Osteoblast (primary cell): ENCODE data around the gene NSUN5. TPM values are rescaled to one million over a fixed set of nuclear protein-coding genes. Genes with fewer than 3 reads are reported as not detected.
"Not testable (repeated sequence)": the region's sequence is repeated elsewhere in the genome, so short reads cannot be mapped to it uniquely, and the experiment has no call there.

Experiments
- DNase-seq: peaks from one replicate; pipeline ENCODE4 v3.0.0; 2011; ENCODE audit warnings: low spot score, mixed read lengths; ENCODE audit not compliant: insufficient read length; ENCODE audit errors: missing footprints
- H2AFZ ChIP-seq: 2 replicates; pipeline ENCODE4 v1.6.0; 2011; ENCODE audit warnings: mild to moderate bottlenecking, low read length
- H3K27ac ChIP-seq: 2 replicates; pipeline ENCODE4 v1.5.1; 2011; ENCODE audit warnings: mild to moderate bottlenecking, low read depth, low read length, moderate library complexity
- H3K27me3 ChIP-seq: 2 replicates; pipeline ENCODE4 v1.6.0; 2012; ENCODE audit warnings: mild to moderate bottlenecking, control low read depth, inconsistent platforms, low read length, moderate library complexity; ENCODE audit not compliant: insufficient read depth
- H3K36me3 ChIP-seq: 2 replicates; pipeline ENCODE4 v1.5.1; 2011; ENCODE audit warnings: mild to moderate bottlenecking, low read length, control low read depth, moderate library complexity; ENCODE audit not compliant: insufficient read depth
- H3K4me1 ChIP-seq: 2 replicates; pipeline ENCODE4 v1.5.1; 2011; ENCODE audit warnings: mild to moderate bottlenecking, low read length, control low read depth, moderate library complexity; ENCODE audit not compliant: insufficient read depth
- H3K4me2 ChIP-seq: 2 replicates; pipeline ENCODE4 v1.6.0; 2011; ENCODE audit warnings: mild to moderate bottlenecking, low read length; ENCODE audit not compliant: insufficient read depth
- H3K4me3 ChIP-seq: fragments of 200-600 bp; sonication (generic); 3 replicates; pipeline ENCODE4 v1.5.1; 2012; ENCODE audit warnings: mild to moderate bottlenecking, low read length, inconsistent platforms; ENCODE audit not compliant: insufficient read depth
- H3K79me2 ChIP-seq: 2 replicates; pipeline ENCODE4 v1.6.0; 2012; ENCODE audit warnings: mild to moderate bottlenecking, low read length, control low read depth, inconsistent platforms; ENCODE audit not compliant: insufficient read depth
- H3K9me3 ChIP-seq: 2 replicates; pipeline ENCODE4 v1.5.1; 2011; ENCODE audit warnings: low read depth, low read length, control low read depth
- H4K20me1 ChIP-seq: 2 replicates; pipeline ENCODE4 v1.6.0; 2012; ENCODE audit warnings: mild to moderate bottlenecking, low read length, control low read depth; ENCODE audit not compliant: insufficient read depth
- CTCF ChIP-seq: IDR thresholded peaks from 2 replicates; pipeline ENCODE4 v1.5.1; 2011; ENCODE audit warnings: mild to moderate bottlenecking, low read depth, low read length, moderate library complexity; ENCODE audit errors: extremely low read depth
- total RNA-seq: library from RNA; depleted of rRNA; stranded (reverse); fragments of >200 nt; gene quantifications from 2 replicates; pipeline ENCODE4 v1.2.3, GENCODE V29; 2012

NSUN5 gene
- total RNA-seq, 1 donor, result 17.0 TPM

- H3K4me2 ChIP-seq, result no peak overlapping the region
- no peaks in the 10 kb centered on the region for H3K9me3 ChIP-seq
- no peak overlapping the region for H3K27ac ChIP-seq
- no peak for DNase-seq
- H2AFZ ChIP-seq, result no peak overlapping the region
- no peak overlapping the region for H3K4me3 ChIP-seq
- H3K79me2 ChIP-seq, result no peaks in the 10 kb centered on the region
- H4K20me1 ChIP-seq, result no peaks in the 10 kb centered on the region
- TF ChIP-seq CTCF, result no peak
- no peaks in the 10 kb centered on the region for H3K36me3 ChIP-seq
- H3K4me1 ChIP-seq, result no peaks in the 10 kb centered on the region
- H3K27me3 ChIP-seq, result no peaks in the 10 kb centered on the region
Measured at GRCh38 chr7:73316521-73316920, 7.9 kb upstream of the NSUN5 start.

- Histone ChIP-seq H3K79me2 (no peaks in the 10 kb centered on the region), H3K4me2 (no peak overlapping the region), H3K36me3 (no peaks in the 10 kb centered on the region), H2AFZ (no peak overlapping the region), H3K9me3 (no peaks in the 10 kb centered on the region), H3K4me3 (no peak overlapping the region), H3K4me1 (peaks cover under 1% of the 10 kb centered on the region), H3K27me3 (no peaks in the 10 kb centered on the region), H3K27ac (no peak overlapping the region), H4K20me1 (no peaks in the 10 kb centered on the region)
- TF ChIP-seq CTCF, result no peak
- no peak for DNase-seq
Measured at GRCh38 chr7:73314271-73314670, 5.6 kb upstream of the NSUN5 start.

GRCh38 chr7:73313521-73313906, 4.9 kb upstream of the NSUN5 start:
- TF ChIP-seq CTCF, result no peak
- Histone ChIP-seq H3K4me3 (no peak overlapping the region), H3K36me3 (no peaks in the 10 kb centered on the region), H3K27ac (no peak overlapping the region), H3K9me3 (no peaks in the 10 kb centered on the region), H3K79me2 (no peaks in the 10 kb centered on the region), H2AFZ (no peak overlapping the region), H3K27me3 (no peaks in the 10 kb centered on the region), H3K4me1 (peaks cover 2% of the 10 kb centered on the region), H4K20me1 (no peaks in the 10 kb centered on the region), H3K4me2 (no peak overlapping the region)
- no peak for DNase-seq

GRCh38 chr7:73312831-73313520, 4.3 kb upstream of the NSUN5 start:
- peaks cover 4% of the 10 kb centered on the region for H3K4me1 ChIP-seq
- DNase-seq, result peak; percentile 68
- TF ChIP-seq CTCF, result no peak
- peaks cover 2% of the 10 kb centered on the region for H3K79me2 ChIP-seq
- H3K27me3 ChIP-seq, result no peaks in the 10 kb centered on the region
- H2AFZ ChIP-seq, result no peak overlapping the region
- H3K36me3 ChIP-seq, result no peaks in the 10 kb centered on the region
- no peaks in the 10 kb centered on the region for H4K20me1 ChIP-seq
- no peak overlapping the region for H3K4me2 ChIP-seq
- no peak overlapping the region for H3K4me3 ChIP-seq
- no peak overlapping the region for H3K27ac ChIP-seq
- H3K9me3 ChIP-seq, result no peaks in the 10 kb centered on the region

- not testable (repeated sequence) for H3K36me3 ChIP-seq, H3K4me2 ChIP-seq, H3K9me3 ChIP-seq, H3K27ac ChIP-seq, H3K4me3 ChIP-seq, H3K79me2 ChIP-seq, H3K27me3 ChIP-seq, H4K20me1 ChIP-seq, H2AFZ ChIP-seq, H3K4me1 ChIP-seq
- peak; percentile 72 for DNase-seq
Measured at GRCh38 chr7:73311421-73311820, 2.8 kb upstream of the NSUN5 start.
